Upper lobe of left lung (tissue), 4 donors: ENCODE data around the gene GRAMD4.

Source experiments
- POLR2A ChIP-seq, 4 donors: fragments of 450-650 bp; IDR thresholded peaks; one replicate each; pipeline ENCODE4 v1.5.1; 2016 to 2017; ENCODE audit warnings: antibody characterized with exemption in 4 of 4, mild to moderate bottlenecking in 2 of 4
- TF ChIP-seq, protein P1 (sequence below), 6 experiments: fragments of 450-650 bp in 4 of 6; fragments of 200-600 bp in 2 of 6; sonication (generic) in 2 of 6; IDR thresholded peaks; one replicate each; pipeline ENCODE4 v1.5.1; 2016 to 2019; ENCODE audit warnings: antibody characterized with exemption in 6 of 6

DNA sequence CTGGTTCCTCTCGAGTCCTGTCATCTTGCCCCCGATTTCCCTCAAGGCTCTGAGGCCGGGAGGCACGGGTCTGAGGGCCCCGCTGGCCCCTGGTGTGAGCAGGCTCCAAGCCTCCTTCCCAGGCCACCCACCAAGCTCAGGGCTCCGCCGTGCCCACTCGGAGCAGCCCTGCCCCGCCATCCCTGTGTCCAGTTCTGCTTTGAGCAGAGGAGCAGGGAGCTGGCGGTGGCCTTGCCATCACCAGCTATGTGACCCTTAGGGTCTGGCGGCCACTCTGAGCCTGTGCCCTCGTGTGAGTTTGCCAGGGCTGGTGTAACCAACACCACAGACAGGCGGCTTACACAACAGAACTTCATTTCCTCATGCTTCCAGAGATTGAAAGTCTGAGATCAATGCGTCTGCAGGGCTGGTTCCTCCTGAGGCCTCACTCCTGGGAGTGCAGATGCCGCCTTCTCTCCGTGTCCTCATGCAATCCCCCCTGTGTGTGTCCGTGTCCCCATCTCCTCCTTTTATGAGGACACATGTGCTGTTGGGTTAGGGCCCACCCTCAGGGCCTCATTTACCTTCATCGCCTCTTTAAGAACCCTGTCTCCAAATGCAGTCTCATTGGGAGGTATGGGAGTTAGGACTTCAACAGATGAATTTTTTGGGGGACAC, 46.3 kb upstream of the GRAMD4 start:
- no peak for TF ChIP-seq POLR2A (IDR thresholded peaks at IDR 0.05)
- TF ChIP-seq, protein P1, sequence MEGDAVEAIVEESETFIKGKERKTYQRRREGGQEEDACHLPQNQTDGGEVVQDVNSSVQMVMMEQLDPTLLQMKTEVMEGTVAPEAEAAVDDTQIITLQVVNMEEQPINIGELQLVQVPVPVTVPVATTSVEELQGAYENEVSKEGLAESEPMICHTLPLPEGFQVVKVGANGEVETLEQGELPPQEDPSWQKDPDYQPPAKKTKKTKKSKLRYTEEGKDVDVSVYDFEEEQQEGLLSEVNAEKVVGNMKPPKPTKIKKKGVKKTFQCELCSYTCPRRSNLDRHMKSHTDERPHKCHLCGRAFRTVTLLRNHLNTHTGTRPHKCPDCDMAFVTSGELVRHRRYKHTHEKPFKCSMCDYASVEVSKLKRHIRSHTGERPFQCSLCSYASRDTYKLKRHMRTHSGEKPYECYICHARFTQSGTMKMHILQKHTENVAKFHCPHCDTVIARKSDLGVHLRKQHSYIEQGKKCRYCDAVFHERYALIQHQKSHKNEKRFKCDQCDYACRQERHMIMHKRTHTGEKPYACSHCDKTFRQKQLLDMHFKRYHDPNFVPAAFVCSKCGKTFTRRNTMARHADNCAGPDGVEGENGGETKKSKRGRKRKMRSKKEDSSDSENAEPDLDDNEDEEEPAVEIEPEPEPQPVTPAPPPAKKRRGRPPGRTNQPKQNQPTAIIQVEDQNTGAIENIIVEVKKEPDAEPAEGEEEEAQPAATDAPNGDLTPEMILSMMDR (IDR thresholded peaks at IDR 0.05) = no peak
